ENCODE results near the gene GTPBP10.

The GTPBP10 gene

DNA sequence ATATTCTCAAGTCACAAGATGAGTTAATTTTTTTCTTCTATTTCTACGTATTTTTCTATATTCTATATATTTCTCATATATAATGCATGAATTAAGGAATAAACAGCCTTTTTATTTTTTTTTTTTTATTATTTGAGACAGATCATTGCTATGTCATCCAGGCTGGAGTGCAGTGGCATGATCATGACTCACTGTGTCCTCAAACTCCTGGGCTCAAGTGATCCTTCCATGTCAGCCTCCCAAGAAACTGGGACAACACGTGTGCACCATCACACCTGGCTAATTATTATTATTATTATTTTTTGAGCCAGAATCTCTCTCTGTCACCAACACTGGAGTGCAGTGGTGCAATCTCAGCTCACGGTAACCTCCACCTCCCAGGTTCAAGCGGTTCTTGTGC is 58.3 kb downstream of the GTPBP10 start:
- TF ChIP-seq, protein P1, sequence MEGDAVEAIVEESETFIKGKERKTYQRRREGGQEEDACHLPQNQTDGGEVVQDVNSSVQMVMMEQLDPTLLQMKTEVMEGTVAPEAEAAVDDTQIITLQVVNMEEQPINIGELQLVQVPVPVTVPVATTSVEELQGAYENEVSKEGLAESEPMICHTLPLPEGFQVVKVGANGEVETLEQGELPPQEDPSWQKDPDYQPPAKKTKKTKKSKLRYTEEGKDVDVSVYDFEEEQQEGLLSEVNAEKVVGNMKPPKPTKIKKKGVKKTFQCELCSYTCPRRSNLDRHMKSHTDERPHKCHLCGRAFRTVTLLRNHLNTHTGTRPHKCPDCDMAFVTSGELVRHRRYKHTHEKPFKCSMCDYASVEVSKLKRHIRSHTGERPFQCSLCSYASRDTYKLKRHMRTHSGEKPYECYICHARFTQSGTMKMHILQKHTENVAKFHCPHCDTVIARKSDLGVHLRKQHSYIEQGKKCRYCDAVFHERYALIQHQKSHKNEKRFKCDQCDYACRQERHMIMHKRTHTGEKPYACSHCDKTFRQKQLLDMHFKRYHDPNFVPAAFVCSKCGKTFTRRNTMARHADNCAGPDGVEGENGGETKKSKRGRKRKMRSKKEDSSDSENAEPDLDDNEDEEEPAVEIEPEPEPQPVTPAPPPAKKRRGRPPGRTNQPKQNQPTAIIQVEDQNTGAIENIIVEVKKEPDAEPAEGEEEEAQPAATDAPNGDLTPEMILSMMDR (IDR thresholded peaks at IDR 0.05; ENCODE audit: control extremely low read depth, extremely low read depth, low read depth, missing control alignments), result no peak
- ChIA-PET POLR2A (no interaction called here), CTCF (interaction anchor here (0.6 kb wide), 1 partner anchor 23 kb away, joined by 3 read pairs; no protein-coding TSS in a partner anchor)
- DNase-seq (ENCODE audit: extremely low spot score), result no peak

DNA sequence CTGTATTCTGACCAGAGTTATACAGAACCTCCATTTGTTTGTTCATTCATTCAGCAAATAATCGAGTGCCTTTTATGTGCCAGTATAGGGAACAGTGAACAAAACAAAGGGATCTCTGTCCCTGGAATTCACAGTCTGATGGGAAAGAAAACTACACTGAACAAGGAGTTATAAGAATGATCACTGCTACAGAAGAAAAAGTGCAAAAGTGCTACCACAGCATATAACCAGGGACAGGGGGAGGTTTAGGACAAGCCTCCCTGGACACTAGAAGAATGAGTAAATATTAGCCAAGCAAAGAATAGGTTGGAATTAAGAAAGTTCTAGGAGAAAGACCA is 60.9 kb downstream of the GTPBP10 start:
- TF ChIP-seq, protein P1 (IDR thresholded peaks at IDR 0.05; ENCODE audit: control extremely low read depth, extremely low read depth, low read depth, missing control alignments), result no peak
- DNase-seq (ENCODE audit: extremely low spot score), result no peak
- ChIA-PET CTCF (no interaction called here), POLR2A (no interaction called here)

DNA sequence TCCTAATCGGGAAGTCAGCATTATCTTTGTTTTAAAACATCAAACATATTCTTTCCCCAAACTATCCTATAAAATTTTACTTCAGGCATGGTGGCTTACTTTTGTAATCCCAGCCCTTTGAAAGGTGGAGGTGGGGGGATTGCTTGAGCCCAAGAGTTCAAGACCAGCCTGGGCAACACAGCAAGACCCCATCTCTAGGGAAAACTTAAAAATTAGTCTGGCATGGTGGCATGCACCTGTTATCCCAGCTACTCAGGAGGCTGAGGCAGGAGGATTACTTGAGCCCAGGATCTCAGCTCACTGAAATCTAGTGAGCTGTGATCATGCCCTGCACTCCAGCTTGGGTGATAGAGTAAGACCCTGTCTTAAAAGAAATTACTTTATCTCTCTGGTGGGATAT is 61.6 kb downstream of the GTPBP10 start:
- TF ChIP-seq, protein P1 (IDR thresholded peaks at IDR 0.05; ENCODE audit: control extremely low read depth, extremely low read depth, low read depth, missing control alignments), result no peak
- POLR2A ChIA-PET, result no interaction called here
- CTCF ChIA-PET, result interaction anchor here (0.7 to 1.4 kb wide), 4 partner anchors 9 to 20 kb away, joined by 3 to 6 read pairs (median 4); no protein-coding TSS in a partner anchor
- no peak for DNase-seq (ENCODE audit: extremely low spot score)

DNA sequence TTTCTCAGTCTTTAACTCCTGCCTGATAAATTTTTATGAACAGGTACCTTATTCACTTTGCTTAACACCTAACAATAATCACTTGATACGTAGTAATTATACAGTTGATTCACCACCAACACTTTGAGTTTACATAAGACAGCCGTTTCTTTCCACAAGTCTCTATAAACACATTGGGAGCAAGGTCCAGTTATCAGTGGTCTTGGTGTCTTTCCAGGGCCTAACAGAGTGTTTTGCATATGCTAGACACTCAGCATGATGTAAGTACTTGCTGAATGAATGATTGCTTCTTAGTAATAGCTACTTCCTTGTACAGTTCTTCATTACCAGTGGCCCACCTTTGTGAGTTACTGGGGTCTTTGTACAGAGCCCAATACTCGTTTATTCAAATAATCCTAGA is 63.2 kb downstream of the GTPBP10 start:
- CTCF ChIA-PET, result interaction anchor here (0.7 to 1.4 kb wide), 6 partner anchors 8 to 255 kb away, joined by 3 to 4 read pairs (median 3); partner anchors contain the start of gene STEAP1
- TF ChIP-seq, protein P1 (IDR thresholded peaks at IDR 0.05; ENCODE audit: control extremely low read depth, extremely low read depth, low read depth, missing control alignments), result no peak
- DNase-seq (ENCODE audit: extremely low spot score), result no peak
- POLR2A ChIA-PET, result no interaction called here

DNA sequence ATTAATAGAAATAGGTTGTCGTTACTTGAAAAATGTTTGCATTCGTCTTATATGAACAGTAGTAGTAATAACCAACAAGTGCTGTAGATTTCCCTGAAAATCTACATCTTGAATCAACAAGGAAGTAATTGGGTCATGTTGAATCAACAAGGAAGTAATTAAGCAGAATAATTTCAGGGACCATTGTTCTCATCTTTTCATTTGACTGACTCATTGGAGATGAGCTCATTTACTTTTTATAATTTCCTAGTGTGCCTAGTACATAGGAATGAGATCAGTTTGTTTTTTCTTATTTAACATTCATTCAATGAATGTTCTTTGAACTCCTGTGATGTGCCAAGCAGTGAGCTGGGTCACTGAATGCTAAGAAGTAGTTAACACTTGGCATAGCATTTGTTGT is 65.0 kb downstream of the GTPBP10 start:
- TF ChIP-seq, protein P1 (IDR thresholded peaks at IDR 0.05; ENCODE audit: control extremely low read depth, extremely low read depth, low read depth, missing control alignments), result no peak
- POLR2A ChIA-PET, result no interaction called here
- CTCF ChIA-PET, result interaction anchor here (1.0 to 2.1 kb wide), 5 partner anchors 9 to 99 kb away, joined by 3 to 10 read pairs (median 6); no protein-coding TSS in a partner anchor
- no peak for DNase-seq (ENCODE audit: extremely low spot score)

DNA sequence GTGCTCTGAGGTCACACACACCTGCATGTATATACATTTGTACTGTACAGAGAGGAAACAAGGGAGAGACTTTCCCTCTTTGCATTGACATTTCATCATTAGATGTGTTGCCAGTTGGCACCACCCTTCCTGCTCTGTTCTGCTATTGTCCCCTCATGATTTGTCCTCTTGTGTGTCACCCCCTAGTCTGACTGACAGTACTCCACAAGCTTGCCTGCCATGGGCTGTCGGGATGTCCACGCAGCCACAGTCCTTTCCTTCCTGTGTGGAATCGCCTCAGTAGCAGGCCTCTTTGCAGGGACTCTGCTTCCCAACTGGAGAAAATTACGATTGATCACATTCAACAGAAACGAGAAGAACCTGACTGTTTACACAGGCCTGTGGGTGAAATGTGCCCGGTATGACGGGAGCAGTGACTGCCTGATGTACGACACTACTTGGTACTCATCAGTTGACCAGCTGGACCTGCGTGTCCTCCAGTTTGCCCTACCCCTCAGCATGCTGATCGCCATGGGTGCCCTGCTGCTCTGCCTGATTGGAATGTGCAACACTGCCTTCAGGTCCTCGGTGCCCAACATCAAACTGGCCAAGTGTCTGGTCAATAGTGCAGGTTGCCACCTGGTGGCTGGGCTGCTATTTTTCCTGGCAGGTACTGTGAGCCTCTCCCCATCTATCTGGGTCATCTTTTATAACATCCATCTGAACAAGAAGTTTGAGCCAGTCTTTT is 66.1 kb downstream of the GTPBP10 start:
- TF ChIP-seq, protein P1 (IDR thresholded peaks at IDR 0.05; ENCODE audit: control extremely low read depth, extremely low read depth, low read depth, missing control alignments), result peak; percentile 31
- CTCF ChIA-PET, result interaction anchor here (1.2 to 2.1 kb wide), 5 partner anchors 8 to 16 kb away, joined by 3 to 10 read pairs (median 9); no protein-coding TSS in a partner anchor
- DNase-seq (ENCODE audit: extremely low spot score), result no peak
- POLR2A ChIA-PET, result no interaction called here
